CD14-positive monocyte (primary cell): ENCODE measurements around the gene SIGLEC9. TPM values are rescaled to one million over a fixed set of nuclear protein-coding genes. Genes with fewer than 3 reads are reported as not detected.

Experiments used
- DNase-seq, 3 donors: peaks; one replicate each; pipeline ENCODE4 v3.0.0-alpha.2; 2011 to 2022
- H2AFZ ChIP-seq: 2 replicates; pipeline ENCODE4 v1.6.0; 2012; ENCODE audit warnings: mild to moderate bottlenecking, low read depth, low read length, inconsistent platforms; ENCODE audit not compliant: insufficient read depth, poor library complexity, severe bottlenecking
- H3K27ac ChIP-seq, 2 donors: 1 replicate in 1 of 2; 2 replicates in 1 of 2; pipeline ENCODE4 v1.5.1; 2012 to 2013; ENCODE audit warnings: low read length in 2 of 2, control low read depth in 1 of 2, inconsistent platforms in 1 of 2, low read depth in 1 of 2, mild to moderate bottlenecking in 1 of 2
- H3K27me3 ChIP-seq, 2 donors: one replicate each; pipeline versions ENCODE4 v1.6.0 to v1.6.1; 2011 to 2013; ENCODE audit warnings: low read length in 2 of 2; ENCODE audit not compliant: control insufficient read depth in 2 of 2, insufficient read depth in 2 of 2
- H3K36me3 ChIP-seq, 2 donors: replicated peaks in 1 of 2; 1 replicate in 1 of 2; 2 replicates in 1 of 2; pipeline versions ENCODE4 v1.5.1 to v1.6.1; 2012 to 2013; ENCODE audit warnings: low read length in 2 of 2, control low read depth in 1 of 2, inconsistent platforms in 1 of 2, mild to moderate bottlenecking in 1 of 2; ENCODE audit not compliant: insufficient read depth in 2 of 2, control insufficient read depth in 1 of 2
- H3K4me1 ChIP-seq, 2 donors: 1 replicate in 1 of 2; 2 replicates in 1 of 2; pipeline versions ENCODE4 v1.5.1 to v1.6.1; 2012 to 2013; ENCODE audit warnings: low read length in 2 of 2, control low read depth in 1 of 2, inconsistent platforms in 1 of 2, mild to moderate bottlenecking in 1 of 2, moderate library complexity in 1 of 2; ENCODE audit not compliant: insufficient read depth in 2 of 2, control insufficient read depth in 1 of 2
- H3K4me2 ChIP-seq: replicated peaks from 2 replicates; pipeline ENCODE3; 2012; ENCODE audit warnings: low read length, moderate library complexity, mild to moderate bottlenecking; ENCODE audit not compliant: poor library complexity, severe bottlenecking; ENCODE audit errors: extremely low read depth
- H3K4me3 ChIP-seq, 3 experiments: fragments of 200-600 bp in 1 of 3; sonication (generic) in 1 of 3; replicated peaks in 1 of 3; 1 replicate in 2 of 3; 2 replicates in 1 of 3; pipeline ENCODE4 v1.5.1; 2011 to 2013; ENCODE audit warnings: low read length in 3 of 3, mild to moderate bottlenecking in 3 of 3, control low read depth in 2 of 3, low read depth in 2 of 3, inconsistent platforms in 1 of 3, moderate library complexity in 1 of 3
- H3K79me2 ChIP-seq: 2 replicates; pipeline ENCODE4 v1.6.0; 2012; ENCODE audit warnings: mild to moderate bottlenecking, control low read depth, inconsistent platforms, low read length, moderate library complexity; ENCODE audit not compliant: insufficient read depth
- H3K9ac ChIP-seq: 2 replicates; pipeline ENCODE4 v1.6.0; 2017; ENCODE audit warnings: low read length, mild to moderate bottlenecking; ENCODE audit not compliant: insufficient read depth, poor library complexity, severe bottlenecking
- H3K9me3 ChIP-seq, 2 donors: replicated peaks in 1 of 2; 1 replicate in 1 of 2; 2 replicates in 1 of 2; pipeline versions ENCODE4 v1.5.1 to v1.6.1; 2012 to 2013; ENCODE audit warnings: low read length in 2 of 2, control low read depth in 1 of 2; ENCODE audit not compliant: control insufficient read depth in 1 of 2, insufficient read depth in 1 of 2
- H4K20me1 ChIP-seq: 2 replicates; pipeline ENCODE4 v1.6.0; 2012; ENCODE audit warnings: mild to moderate bottlenecking, low read length, control low read depth, moderate library complexity; ENCODE audit not compliant: insufficient read depth
- H3K27ac Mint-ChIP-seq, 7 donors: one replicate each; pipeline ENCODE4 v1.8.0; 2020; ENCODE audit warnings: mild to moderate bottlenecking in 7 of 7, mixed read lengths in 7 of 7, moderate library complexity in 6 of 7, inconsistent platforms in 2 of 7
- H3K27me3 Mint-ChIP-seq, 3 donors: one replicate each; pipeline ENCODE4 v1.8.0; 2021 to 2022; ENCODE audit warnings: low read depth in 3 of 3, mild to moderate bottlenecking in 3 of 3, mixed read lengths in 3 of 3, moderate library complexity in 3 of 3, inconsistent platforms in 1 of 3
- H3K36me3 Mint-ChIP-seq, 2 donors: one replicate each; pipeline ENCODE4 v1.8.0; 2020; ENCODE audit warnings: mixed read lengths in 2 of 2, inconsistent platforms in 1 of 2, mild to moderate bottlenecking in 1 of 2
- H3K4me1 Mint-ChIP-seq: one replicate; pipeline ENCODE4 v1.8.0; 2020; ENCODE audit warnings: mild to moderate bottlenecking, mixed read lengths
- H3K4me3 Mint-ChIP-seq, 2 donors: one replicate each; pipeline ENCODE4 v1.8.0; 2020; ENCODE audit warnings: mild to moderate bottlenecking in 2 of 2, mixed read lengths in 2 of 2, moderate library complexity in 1 of 2
- H3K9me3 Mint-ChIP-seq, 7 donors: one replicate each; pipeline ENCODE4 v1.8.0; 2020 to 2022; ENCODE audit warnings: mixed read lengths in 7 of 7, mild to moderate bottlenecking in 6 of 7, moderate library complexity in 6 of 7, inconsistent platforms in 2 of 7
- CTCF ChIP-seq: fragments of 200-600 bp; IDR thresholded peaks from one replicate; pipeline ENCODE4 v1.8.0; 2022; ENCODE audit warnings: antibody characterized with exemption, mild to moderate bottlenecking
- WGBS: methylation state at CpG from one replicate; pipeline ENCODE4 v1.1.5; 2013; ENCODE audit warnings: missing lambda C conversion rate; ENCODE audit not compliant: insufficient coverage; 5-methylcytosine and 5-hydroxymethylcytosine counted together
- intact Hi-C, 2 donors: fragments of 100-400 bp; cut with micrococcal nuclease; formaldehyde crosslinking; loops; one replicate each; pipeline versions ENCODE4 v1.15.0 to v1.15.1; 2023
- polyA plus RNA-seq, 3 donors: library from polyadenylated mRNA; depleted of rRNA in 1 of 3; unstranded in 2 of 3; stranded (reverse) in 1 of 3; fragments of 300-500 nt in 2 of 3; fragments of >200 nt in 1 of 3; fragmentation: Illumina TruSeq in 2 of 3; gene quantifications; 1 replicate in 2 of 3; 2 replicates in 1 of 3; pipeline ENCODE4 v1.2.3, GENCODE V29; 2012 to 2021

SIGLEC9 gene
- polyA plus RNA-seq, 3 donors, result 87.5 to 137 (median 133) TPM

- Histone ChIP-seq H3K36me3 (peaks cover 17 to 25% of the 10 kb centered on the region in 2 donors), H3K4me1 (peaks cover 8 to 13% of the 10 kb centered on the region in 2 donors), H3K27ac (no peak overlapping the region), H2AFZ (no peak overlapping the region), H3K27me3 (no peaks in the 10 kb centered on the region), H4K20me1 (no peaks in the 10 kb centered on the region), H3K4me2 (no peak overlapping the region), H3K9me3 (no peaks in the 10 kb centered on the region), H3K9ac (no peak overlapping the region), H3K79me2 (no peaks in the 10 kb centered on the region), H3K4me3 (no peak overlapping the region)
- H3K27me3 Mint-ChIP-seq, result peaks cover 0 to 4% (median 3%) of the 10 kb centered on the region in 3 donors
- H3K9me3 Mint-ChIP-seq, result no peaks in the 10 kb centered on the region
- no peak overlapping the region for H3K27ac Mint-ChIP-seq
- TF ChIP-seq CTCF, result no peak
- intact Hi-C loops, result loop anchor here (2.0 to 10.0 kb wide), 2 partner anchors 99 to 235 kb away; no protein-coding TSS in a partner anchor
- no CpG with 5 or more reads among the region's 4 CpGs for WGBS
- no peak overlapping the region for H3K4me3 Mint-ChIP-seq
- H3K36me3 Mint-ChIP-seq, result peaks cover 20 to 22% of the 10 kb centered on the region in 2 donors
- no peak for DNase-seq
- H3K4me1 Mint-ChIP-seq, result peaks cover 15% of the 10 kb centered on the region
Observed at GRCh38 chr19:51159656-51160055, 35.0 kb downstream of the SIGLEC9 start.

- Histone ChIP-seq H4K20me1 (no peaks in the 10 kb centered on the region), H3K9ac (no peak overlapping the region), H2AFZ (no peak overlapping the region), H3K27me3 (no peaks in the 10 kb centered on the region), H3K9me3 (no peaks in the 10 kb centered on the region), H3K4me2 (no peak overlapping the region), H3K36me3 (peaks cover 2 to 9% of the 10 kb centered on the region in 2 donors), H3K4me1 (peaks cover 8 to 13% of the 10 kb centered on the region in 2 donors), H3K79me2 (no peaks in the 10 kb centered on the region), H3K4me3 (no peak overlapping the region), H3K27ac (no peak overlapping the region)
- Mint-ChIP-seq H3K9me3 (no peaks in the 10 kb centered on the region), H3K27me3 (peaks cover 0 to 4% (median 3%) of the 10 kb centered on the region in 3 donors), H3K27ac (no peak overlapping the region), H3K36me3 (peaks cover 4 to 6% of the 10 kb centered on the region in 2 donors), H3K4me1 (peaks cover 15% of the 10 kb centered on the region), H3K4me3 (no peak overlapping the region)
- TF ChIP-seq CTCF, result no peak
- DNase-seq, result no peak
- intact Hi-C loops, result loop anchor here in 1 of 2 donors (10.0 kb wide), 1 partner anchor 236 kb away; no protein-coding TSS in a partner anchor
- WGBS, result 100% methylated on average over 1 of the region's 1 CpG
Observed at GRCh38 chr19:51161266-51161665, 36.6 kb downstream of the SIGLEC9 start.
